SK-N-SH treated with all-trans-retinoic acid at 6 μM for 48 hours (cell line): ENCODE results near the gene NTN1.

Source experiments
- ATAC-seq: fragments of 200-7000 bp; cut with Tn5 transposase; 3 replicates; pipeline ENCODE4 v1.9.1; 2020; ENCODE audit warnings: mild to moderate bottlenecking, moderate library complexity
- BACH2 ChIP-seq: fragments of 250-450 bp; sonication (Bioruptor Pico); IDR thresholded peaks from 2 replicates; pipeline ENCODE4 v1.9.0; 2021; ENCODE audit warnings: mild to moderate bottlenecking, borderline replicate concordance
- CREB5 ChIP-seq: fragments of 250-450 bp; sonication (Bioruptor Pico); IDR thresholded peaks from 2 replicates; pipeline ENCODE4 v1.5.1; 2020; ENCODE audit warnings: low read depth, mild to moderate bottlenecking, moderate library complexity
- CSDC2 ChIP-seq: fragments of 250-450 bp; sonication (Bioruptor Pico); IDR thresholded peaks from 2 replicates; pipeline ENCODE4 v1.5.0; 2020; ENCODE audit warnings: mild to moderate bottlenecking, moderate library complexity
- CSRNP3 ChIP-seq: fragments of 250-450 bp; sonication (Bioruptor Pico); IDR thresholded peaks from 2 replicates; pipeline ENCODE4 v1.5.1; 2021; ENCODE audit warnings: mild to moderate bottlenecking, moderate library complexity
- ESRRG ChIP-seq: fragments of 250-450 bp; sonication (Bioruptor Pico); IDR thresholded peaks from 2 replicates; pipeline ENCODE4 v1.6.1; 2021; ENCODE audit warnings: mild to moderate bottlenecking
- GLIS3 ChIP-seq: fragments of 250-450 bp; sonication (Bioruptor Pico); IDR thresholded peaks from 2 replicates; pipeline ENCODE4 v1.5.0; 2020; ENCODE audit warnings: mild to moderate bottlenecking, moderate library complexity
- ISL1 ChIP-seq: fragments of 250-450 bp; sonication (Bioruptor Pico); IDR thresholded peaks from 2 replicates; pipeline ENCODE4 v2.1.2; 2022; ENCODE audit warnings: mild to moderate bottlenecking, moderate library complexity
- OSR1 ChIP-seq: fragments of 250-450 bp; sonication (Bioruptor Pico); IDR thresholded peaks from 2 replicates; pipeline ENCODE4 v1.8.0; 2022; ENCODE audit warnings: moderate library complexity, mild to moderate bottlenecking, inconsistent platforms
- PATZ1 ChIP-seq: fragments of 250-450 bp; sonication (Bioruptor Pico); IDR thresholded peaks from 2 replicates; pipeline ENCODE4 v1.8.0; 2020; ENCODE audit warnings: mild to moderate bottlenecking, moderate library complexity, borderline replicate concordance
- POU6F1 ChIP-seq: fragments of 250-450 bp; sonication (Bioruptor Pico); IDR thresholded peaks from 2 replicates; pipeline ENCODE4 v1.8.0; 2021; ENCODE audit warnings: low read depth, mild to moderate bottlenecking, moderate library complexity, borderline replicate concordance
- SNAI2 ChIP-seq: fragments of 250-450 bp; sonication (Bioruptor Pico); IDR thresholded peaks from 2 replicates; pipeline ENCODE4 v1.5.0; 2020; ENCODE audit warnings: mild to moderate bottlenecking, moderate library complexity
- TCF4 ChIP-seq: fragments of 250-450 bp; sonication (Bioruptor Pico); IDR thresholded peaks from 2 replicates; pipeline ENCODE4 v1.8.0; 2021; ENCODE audit warnings: mild to moderate bottlenecking, moderate library complexity, borderline replicate concordance
- TOX ChIP-seq: fragments of 250-450 bp; sonication (Bioruptor Pico); IDR thresholded peaks from 2 replicates; pipeline ENCODE4 v1.8.0; 2021; ENCODE audit warnings: mild to moderate bottlenecking, moderate library complexity, borderline replicate concordance
- TSHZ2 ChIP-seq: fragments of 250-450 bp; sonication (Bioruptor Pico); IDR thresholded peaks from 2 replicates; pipeline ENCODE4 v1.5.0; 2020; ENCODE audit warnings: mild to moderate bottlenecking, moderate library complexity
- ZC3H10 ChIP-seq: fragments of 250-450 bp; sonication (Bioruptor Pico); IDR thresholded peaks from 2 replicates; pipeline ENCODE4 v1.5.1; 2021; ENCODE audit warnings: mild to moderate bottlenecking, moderate library complexity
- ZFP3 ChIP-seq: fragments of 250-450 bp; sonication (Bioruptor Pico); IDR thresholded peaks from 2 replicates; pipeline ENCODE4 v1.5.0; 2020; ENCODE audit warnings: mild to moderate bottlenecking, moderate library complexity
- ZFP30 ChIP-seq: fragments of 450-650 bp; formaldehyde crosslinking; IDR thresholded peaks from 2 replicates; pipeline ENCODE4 v1.5.0; 2022; ENCODE audit warnings: mild to moderate bottlenecking, moderate library complexity
- ZNF565 ChIP-seq: fragments of 450-650 bp; formaldehyde crosslinking; conservative IDR thresholded peaks from 2 replicates; pipeline ENCODE4 v1.5.0; 2020; ENCODE audit warnings: low read depth, mild to moderate bottlenecking, moderate library complexity
- ZNF70 ChIP-seq: fragments of 450-650 bp; formaldehyde crosslinking; IDR thresholded peaks from 2 replicates; pipeline ENCODE4 v1.5.0; 2020; ENCODE audit warnings: mild to moderate bottlenecking, moderate library complexity
- ZNF8 ChIP-seq: fragments of 450-650 bp; formaldehyde crosslinking; IDR thresholded peaks from 2 replicates; pipeline ENCODE4 v1.5.0; 2020; ENCODE audit warnings: mild to moderate bottlenecking, moderate library complexity

Gene NTN1

GRCh38 chr17:9272501-9273200 lies 251.3 kb downstream of the NTN1 start:
- ATAC-seq, result no peak
- TF ChIP-seq ZC3H10 (no peak), ZNF565 (CRISPR knock-in tag) (no peak), ZNF8 (CRISPR knock-in tag) (no peak), GLIS3 (CRISPR knock-in tag) (no peak), TSHZ2 (no peak), TCF4 (no peak), ZNF70 (CRISPR knock-in tag) (no peak), ESRRG (CRISPR knock-in tag) (no peak), PATZ1 (no peak), BACH2 (CRISPR knock-in tag) (no peak)

- TF ChIP-seq ZNF70 (CRISPR knock-in tag), result no peak
- TF ChIP-seq GLIS3 (CRISPR knock-in tag), result no peak
- no peak for TF ChIP-seq SNAI2
- no peak for TF ChIP-seq CSDC2 (CRISPR knock-in tag)
- TF ChIP-seq, all 23 proteins: peak for 0
- no peak for ATAC-seq
Measured at GRCh38 chr17:9273428-9274391, 252.4 kb downstream of the NTN1 start.

- ATAC-seq, result no peak
- TF ChIP-seq BACH2 (CRISPR knock-in tag), result no peak
- TF ChIP-seq POU6F1 (CRISPR knock-in tag), result no peak
- no peak for TF ChIP-seq ISL1 (CRISPR knock-in tag)
- no peak for TF ChIP-seq SNAI2
- no peak for TF ChIP-seq GLIS3 (CRISPR knock-in tag)
- TF ChIP-seq TCF4, result no peak
- no peak for TF ChIP-seq ZFP30 (CRISPR knock-in tag)
- TF ChIP-seq CSRNP3 (CRISPR knock-in tag), result no peak
- TF ChIP-seq ZFP3, result no peak
- no peak for TF ChIP-seq TSHZ2
- no peak for TF ChIP-seq CREB5
- no peak for TF ChIP-seq OSR1 (CRISPR knock-in tag)
- TF ChIP-seq ZNF8 (CRISPR knock-in tag), result no peak
- no peak for TF ChIP-seq PATZ1
- no peak for TF ChIP-seq ZC3H10
- no peak for TF ChIP-seq ESRRG (CRISPR knock-in tag)
- no peak for TF ChIP-seq TOX (CRISPR knock-in tag)
- TF ChIP-seq CSDC2 (CRISPR knock-in tag), result no peak
- TF ChIP-seq ZNF565 (CRISPR knock-in tag), result no peak
- TF ChIP-seq, all 23 proteins: peak for 0
Measured at GRCh38 chr17:9274973-9275372, 253.7 kb downstream of the NTN1 start.
